NT2/D1 (cell line): Measurements from ENCODE around the gene OPCML.

Experiments
- YY1 ChIP-seq: IDR thresholded peaks from 2 replicates; pipeline ENCODE4 v1.6.1; 2011; ENCODE audit not compliant: insufficient read length, insufficient read depth
- ZNF274 ChIP-seq: IDR thresholded peaks from 2 replicates; pipeline ENCODE4 v1.6.1; 2011; ENCODE audit warnings: mild to moderate bottlenecking, low read depth, low read length

GRCh38 chr11:133204158-133204557 is 328.1 kb downstream of the OPCML start:
- TF ChIP-seq ZNF274 = no peak
- TF ChIP-seq YY1 = no peak
